HCT116 (cell line): ENCODE results near the gene HSD17B3.

ENCODE experiments used
- EZH2phosphoT487 ChIP-seq: fragments of 200-600 bp; IDR thresholded peaks from 2 replicates; pipeline ENCODE4 v1.6.1; 2018; ENCODE audit warnings: antibody characterized with exemption, borderline replicate concordance
- RAD21 ChIP-seq: IDR thresholded peaks from 2 replicates; pipeline ENCODE4 v1.6.1; 2012; ENCODE audit warnings: low read depth, mild to moderate bottlenecking
- YY1 ChIP-seq: IDR thresholded peaks from 2 replicates; pipeline ENCODE4 v1.6.1; 2011; ENCODE audit warnings: low read length, low read depth, moderate library complexity, mild to moderate bottlenecking; ENCODE audit not compliant: insufficient replicate concordance; ENCODE audit errors: extremely low read depth
- TF ChIP-seq, protein P1 (sequence below): IDR thresholded peaks from 2 replicates; pipeline ENCODE4 v1.6.1; 2012
- TF ChIP-seq, protein P2 (sequence below), 3 experiments: fragments of 200-600 bp in 1 of 3; sonication (generic) in 1 of 3; IDR thresholded peaks in 2 of 3; conservative IDR thresholded peaks in 1 of 3; 2 replicates each; pipeline ENCODE4 v1.5.1; 2012 to 2017; ENCODE audit warnings: low read depth in 2 of 3, low read length in 2 of 3, antibody characterized with exemption in 1 of 3, borderline replicate concordance in 1 of 3, control low read depth in 1 of 3, mild to moderate bottlenecking in 1 of 3, mixed read lengths in 1 of 3, mixed run types in 1 of 3, moderate library complexity in 1 of 3; ENCODE audit not compliant: insufficient read depth in 1 of 3

DNA sequence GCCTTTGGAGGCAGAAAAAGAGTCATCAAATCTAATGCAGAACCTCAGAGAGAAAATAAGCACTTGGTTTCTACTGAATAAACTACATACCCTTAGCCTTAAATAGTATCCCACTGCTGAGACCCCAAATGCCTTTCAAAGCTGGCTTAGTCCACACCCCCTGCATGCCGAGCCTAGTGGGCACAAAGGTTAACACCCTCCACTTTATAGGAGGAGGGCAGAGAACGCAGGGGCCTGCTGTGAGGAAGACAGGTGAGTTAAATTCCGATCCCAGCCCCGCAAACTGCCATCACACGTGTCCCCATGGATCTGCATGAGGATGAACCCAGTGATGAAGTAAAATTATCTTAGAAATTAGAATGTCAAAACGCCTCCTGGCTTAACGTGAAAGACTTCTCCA is 19.5 kb upstream of the HSD17B3 start:
- TF ChIP-seq EZH2phosphoT487 (no peak), RAD21 (no peak), YY1 (no peak)
- TF ChIP-seq, protein P1, sequence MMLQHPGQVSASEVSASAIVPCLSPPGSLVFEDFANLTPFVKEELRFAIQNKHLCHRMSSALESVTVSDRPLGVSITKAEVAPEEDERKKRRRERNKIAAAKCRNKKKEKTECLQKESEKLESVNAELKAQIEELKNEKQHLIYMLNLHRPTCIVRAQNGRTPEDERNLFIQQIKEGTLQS: no peak
- TF ChIP-seq, protein P2, sequence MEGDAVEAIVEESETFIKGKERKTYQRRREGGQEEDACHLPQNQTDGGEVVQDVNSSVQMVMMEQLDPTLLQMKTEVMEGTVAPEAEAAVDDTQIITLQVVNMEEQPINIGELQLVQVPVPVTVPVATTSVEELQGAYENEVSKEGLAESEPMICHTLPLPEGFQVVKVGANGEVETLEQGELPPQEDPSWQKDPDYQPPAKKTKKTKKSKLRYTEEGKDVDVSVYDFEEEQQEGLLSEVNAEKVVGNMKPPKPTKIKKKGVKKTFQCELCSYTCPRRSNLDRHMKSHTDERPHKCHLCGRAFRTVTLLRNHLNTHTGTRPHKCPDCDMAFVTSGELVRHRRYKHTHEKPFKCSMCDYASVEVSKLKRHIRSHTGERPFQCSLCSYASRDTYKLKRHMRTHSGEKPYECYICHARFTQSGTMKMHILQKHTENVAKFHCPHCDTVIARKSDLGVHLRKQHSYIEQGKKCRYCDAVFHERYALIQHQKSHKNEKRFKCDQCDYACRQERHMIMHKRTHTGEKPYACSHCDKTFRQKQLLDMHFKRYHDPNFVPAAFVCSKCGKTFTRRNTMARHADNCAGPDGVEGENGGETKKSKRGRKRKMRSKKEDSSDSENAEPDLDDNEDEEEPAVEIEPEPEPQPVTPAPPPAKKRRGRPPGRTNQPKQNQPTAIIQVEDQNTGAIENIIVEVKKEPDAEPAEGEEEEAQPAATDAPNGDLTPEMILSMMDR (IDR thresholded peaks at IDR 0.05 in 2 of 3, conservative IDR thresholded peaks at IDR 0.05 in 1 of 3; ENCODE audit: borderline replicate concordance in 1 of 3, insufficient read depth in 1 of 3, low read depth in 2 of 3, low read length in 2 of 3): no peak
